Measurements from ENCODE around the gene TRAPPC6A. TPM values are rescaled to one million over a fixed set of nuclear protein-coding genes. Genes with fewer than 3 reads are reported as not detected.

TRAPPC6A gene
- total and polyA plus RNA-seq, 2 of the 4 experiments (the other 2 are of a cell fraction) = 4.1 to 13.4 TPM

DNA sequence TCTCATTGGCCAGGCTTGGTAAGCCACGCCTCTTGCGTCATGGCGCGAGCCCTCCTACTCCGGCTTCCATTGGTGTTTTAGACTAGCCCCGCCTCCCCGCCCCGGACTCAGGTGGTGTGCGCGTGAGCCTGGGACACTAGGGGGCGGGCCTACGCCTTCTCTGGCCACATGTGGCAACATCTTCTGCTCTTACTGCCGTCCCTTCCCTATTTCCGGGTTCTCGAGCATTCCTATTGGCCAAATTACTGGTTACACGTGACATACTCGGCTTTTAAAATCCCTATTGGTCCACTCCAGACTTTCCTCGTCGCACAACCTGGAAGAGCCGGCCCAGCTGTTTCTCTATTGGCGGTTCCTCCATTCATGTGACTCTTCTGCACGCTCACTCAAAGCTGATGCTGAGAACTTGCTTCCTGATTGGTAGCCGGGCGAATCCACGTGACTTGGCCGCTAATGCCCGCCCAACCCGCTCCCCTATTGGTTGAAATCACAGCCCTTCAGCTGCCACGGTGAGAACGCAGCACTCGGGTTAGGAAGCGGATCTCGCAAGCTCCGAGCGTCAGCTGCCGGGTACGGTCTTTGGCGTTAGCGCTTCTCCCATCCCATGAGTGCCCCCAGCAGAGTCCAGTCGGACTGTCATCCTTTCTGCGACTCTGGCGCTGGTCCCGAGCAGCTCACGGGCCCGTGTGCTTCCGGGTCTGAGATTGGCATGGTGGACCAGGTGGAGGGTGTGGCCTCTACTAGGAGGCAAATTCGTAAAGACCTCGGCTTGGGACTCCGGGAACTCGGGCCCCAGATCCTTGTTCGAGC lies 430 bp upstream of the TRAPPC6A start, which contains the start of gene BLOC1S3:
Gene BLOC1S3, plus strand, starts transcription at position 523 of the 810 bp plus-strand sequence. CDS start 513 bp downstream, outside the sequence.
- peak; percentile 100 for DNase-seq
- peak within 1 kb of the TSS; percentile 59 to 91; a peak in 3 of 4 replicates for H4K8ac ChIP-seq (ENCODE audit: low read depth in 2 of 2, low read length in 2 of 2)
- BruUV-seq (replicated peaks) = no TSS peak
- H4K20me1 ChIP-seq (ENCODE audit: insufficient read depth, low read length) = peaks cover 16% of the 10 kb centered on the region; the same call in 1 of the 2 replicates
- peaks cover 11 to 45% of the 10 kb centered on the region in 2 experiments for H3K79me1 ChIP-seq (ENCODE audit: low read depth in 1 of 2, low read length in 2 of 2)
- peak; percentile 94 for ATAC-seq (ENCODE audit: low read depth)
- H2AK5ac ChIP-seq (ENCODE audit: low read depth, low read length) = peak within 1 kb of the TSS; percentile 43; the same call in 1 of the 2 replicates
- peak within 1 kb of the TSS; percentile 51 for H3K56ac ChIP-seq (ENCODE audit: extremely low read depth, insufficient read depth, low read length)
- H2AK9ac ChIP-seq (replicated peaks; ENCODE audit: low read depth, low read length, poor library complexity) = peak within 1 kb of the TSS; percentile 98
- no peak within 1 kb of the TSS for H2BK20ac ChIP-seq (ENCODE audit: low read depth, low read length)
- peak within 1 kb of the TSS; percentile 99 for H2AFZ ChIP-seq (replicated peaks; ENCODE audit: low read length, poor library complexity)
- ChIA-PET CTCF (interaction anchor here (0.7 to 0.8 kb wide), 2 partner anchors 26 to 32 kb away, joined by 3 to 4 read pairs; no protein-coding TSS in a partner anchor), POLR2A (ENCODE audit: unreplicated experiment) (interaction anchor here (0.9 kb wide), 1 partner anchor 139 kb away, joined by 7 read pairs; the partner anchor contains the start of gene CLASRP)
- in situ Hi-C loops (cut with MboI; ENCODE audit: low sequenced_read_pairs) = no loop called here
- H3K14ac ChIP-seq (replicated peaks; ENCODE audit: low read depth, low read length) = peak within 1 kb of the TSS; percentile 74
- H2BK5ac ChIP-seq (ENCODE audit: low read depth, low read length, poor library complexity, severe bottlenecking) = peak within 1 kb of the TSS; percentile 64
- no peak within 1 kb of the TSS; the same call in 1 of the 2 replicates for H4K91ac ChIP-seq (ENCODE audit: insufficient read depth, low read depth, low read length)
- no peak within 1 kb of the TSS for H2BK15ac ChIP-seq (ENCODE audit: low read depth, low read length)
- 0 out of 2 replicates have a peak, but pooled peaks cover 12% of the 10 kb centered on the region for H3K9me1 ChIP-seq (ENCODE audit: insufficient read depth, low read length)
- peak within 1 kb of the TSS; percentile 57; the same call in 1 of the 2 replicates for H4K5ac ChIP-seq (ENCODE audit: low read depth, low read length)
- dilution Hi-C loops (cut with HindIII; ENCODE audit: low sequenced_read_pairs, unreplicated experiment) = no loop called here
- H3K27me3 ChIP-seq (ENCODE audit: control insufficient read depth, insufficient read depth, low read length) = no peaks in the 10 kb centered on the region
- intact Hi-C loops (cut with micrococcal nuclease) = no loop called here
- peaks cover 4% of the 10 kb centered on the region; the same call in 1 of the 2 replicates for H3K4me1 ChIP-seq (ENCODE audit: control insufficient read depth, insufficient read depth, low read length)
- H3K18ac ChIP-seq (ENCODE audit: low read depth, low read length) = 0 out of 2 replicates have a peak within 1 kb of the TSS, but pooled peaks have one; percentile 12
- H3K36me3 ChIP-seq (ENCODE audit: control insufficient read depth, insufficient read depth, low read length) = peaks cover 4% of the 10 kb centered on the region; the same call in 1 of the 2 replicates
- H3K4me2 ChIP-seq (ENCODE audit: low read depth, low read length) = peak within 1 kb of the TSS; percentile 96
- peak within 1 kb of the TSS; percentile 79 for H3K4me3 ChIP-seq (ENCODE audit: insufficient read depth, low read depth, low read length)
- no peak within 1 kb of the TSS for H2BK120ac ChIP-seq (ENCODE audit: low read depth, low read length)
- H3K23ac ChIP-seq (ENCODE audit: low read depth, low read length) = peak within 1 kb of the TSS; percentile 83
- H3K9me3 ChIP-seq (ENCODE audit: control insufficient read depth, insufficient read depth, low read length) = no peaks in the 10 kb centered on the region
- 1% methylated on average over 22 of the region's 51 CpGs; no CpG with 5 or more reads in 1 of the 2 experiments for WGBS, 2 experiments (ENCODE audit: extremely low coverage in 2 of 2, insufficient read length in 1 of 2)
- H3K9ac ChIP-seq (ENCODE audit: low read depth, low read length) = peak within 1 kb of the TSS; percentile 63
- peak within 1 kb of the TSS; percentile 69 for H3K27ac ChIP-seq (ENCODE audit: insufficient read depth, low read length)
- H3K4ac ChIP-seq (ENCODE audit: low read depth, low read length) = peak within 1 kb of the TSS; percentile 54
- TF ChIP-seq SMC3 (IDR thresholded peaks at IDR 0.05; ENCODE audit: low read depth, low read length) = no peak
- no peak for TF ChIP-seq RCOR1 (IDR thresholded peaks at IDR 0.05; ENCODE audit: insufficient replicate concordance, low read length)
- 0 out of 2 replicates have a peak, but pooled peaks have one; percentile 3 for TF ChIP-seq RAD21 (IDR thresholded peaks at IDR 0.05; ENCODE audit: low read length)
- TF ChIP-seq MAZ (IDR thresholded peaks at IDR 0.05; ENCODE audit: borderline replicate concordance, low read depth, low read length) = peak; percentile 73; the same call in 1 of the 2 replicates
- peak; percentile 91 for TF ChIP-seq USF2 (IDR thresholded peaks at IDR 0.05; ENCODE audit: low read depth, low read length)
- TF ChIP-seq FOS (IDR thresholded peaks at IDR 0.05; ENCODE audit: low read depth, low read length) = no peak; the same call in 1 of the 2 replicates
- TF ChIP-seq NFE2L2 (IDR thresholded peaks at IDR 0.05; ENCODE audit: low read depth, low read length) = no peak; the same call in 1 of the 2 replicates
- peak; percentile 94 for TF ChIP-seq MXI1 (IDR thresholded peaks at IDR 0.05; ENCODE audit: borderline replicate concordance, low read depth, low read length)
- TF ChIP-seq MAFK (IDR thresholded peaks at IDR 0.05; ENCODE audit: low read depth, low read length) = 0 out of 2 replicates have a peak, but pooled peaks have one; percentile 0
- TF ChIP-seq BHLHE40 (IDR thresholded peaks at IDR 0.05; ENCODE audit: low read depth, low read length) = peak; percentile 86
- no peak for TF ChIP-seq ELK1 (IDR thresholded peaks at IDR 0.05; ENCODE audit: borderline replicate concordance, low read depth, low read length)
- peak; percentile 96 for TF ChIP-seq CEBPB (IDR thresholded peaks at IDR 0.05; ENCODE audit: low read depth, low read length)
- TF ChIP-seq CHD1 (IDR thresholded peaks at IDR 0.05; ENCODE audit: low read depth, low read length) = no peak

Measured in IMR-90 (cell line).